Keratinocyte (primary cell): ENCODE results near the gene PLEKHF1. TPM values are rescaled to one million over a fixed set of nuclear protein-coding genes. Genes with fewer than 3 reads are reported as not detected.

Experiments
- DNase-seq: peaks from one replicate; pipeline ENCODE4 v3.0.0-alpha.2; 2011; ENCODE audit warnings: low read depth, missing footprints, low spot score
- FAIRE-seq: peaks from 2 replicates; lab custom pipeline; 2011; peaks lifted over from hg19 to GRCh38; lab: Jason Lieb, UNC
- H2AFZ ChIP-seq: 2 replicates; pipeline ENCODE4 v1.6.0; 2012; ENCODE audit warnings: low read length, control low read depth, inconsistent platforms; ENCODE audit not compliant: control insufficient read depth
- H3K27ac ChIP-seq: 2 replicates; pipeline ENCODE4 v1.5.1; 2011; ENCODE audit warnings: low read length; ENCODE audit not compliant: control insufficient read depth, insufficient read depth
- H3K27me3 ChIP-seq: 3 replicates; pipeline ENCODE4 v1.6.0; 2011; ENCODE audit warnings: low read length; ENCODE audit not compliant: control insufficient read depth, insufficient read depth; ENCODE audit errors: extremely low read depth
- H3K36me3 ChIP-seq, 2 experiments: 2 replicates in 1 of 2; 3 replicates in 1 of 2; pipeline ENCODE4 v1.5.1; 2011; ENCODE audit warnings: low read length in 2 of 2, mild to moderate bottlenecking in 1 of 2; ENCODE audit not compliant: control insufficient read depth in 2 of 2, insufficient read depth in 2 of 2; ENCODE audit errors: extremely low read depth in 1 of 2
- H3K4me1 ChIP-seq: 3 replicates; pipeline ENCODE4 v1.5.1; 2011; ENCODE audit warnings: low read length; ENCODE audit not compliant: control insufficient read depth, insufficient read depth; ENCODE audit errors: extremely low read depth
- H3K4me2 ChIP-seq: 3 replicates; pipeline ENCODE4 v1.6.0; 2011; ENCODE audit warnings: low read depth, low read length; ENCODE audit not compliant: control insufficient read depth, insufficient read depth; ENCODE audit errors: extremely low read depth
- H3K4me3 ChIP-seq, 3 experiments: fragments of 200-600 bp in 1 of 3; sonication (generic) in 1 of 3; 2 replicates in 2 of 3; 3 replicates in 1 of 3; pipeline ENCODE4 v1.5.1; 2011 to 2016; ENCODE audit warnings: low read length in 3 of 3, mild to moderate bottlenecking in 3 of 3, control low read depth in 2 of 3, inconsistent platforms in 1 of 3, low read depth in 1 of 3, mixed read lengths in 1 of 3, mixed run types in 1 of 3, moderate library complexity in 1 of 3; ENCODE audit not compliant: control insufficient read depth in 2 of 3, insufficient read depth in 2 of 3; ENCODE audit errors: extremely low read depth in 1 of 3
- H3K79me2 ChIP-seq: 2 replicates; pipeline ENCODE4 v1.6.0; 2012; ENCODE audit warnings: low read length; ENCODE audit not compliant: control insufficient read depth, insufficient read depth
- H3K9ac ChIP-seq: 3 replicates; pipeline ENCODE4 v1.6.0; 2011; ENCODE audit warnings: low read length; ENCODE audit not compliant: control insufficient read depth, insufficient read depth; ENCODE audit errors: extremely low read depth
- H3K9me1 ChIP-seq: 3 replicates; pipeline ENCODE4 v1.6.0; 2011; ENCODE audit warnings: low read length; ENCODE audit not compliant: control insufficient read depth, insufficient read depth; ENCODE audit errors: extremely low read depth
- H3K9me3 ChIP-seq: 2 replicates; pipeline ENCODE4 v1.5.1; 2012; ENCODE audit warnings: low read depth, low read length; ENCODE audit not compliant: control insufficient read depth
- H4K20me1 ChIP-seq: 3 replicates; pipeline ENCODE4 v1.6.0; 2011; ENCODE audit warnings: low read length; ENCODE audit not compliant: control insufficient read depth, insufficient read depth; ENCODE audit errors: extremely low read depth
- CTCF ChIP-seq, 3 experiments: IDR thresholded peaks in 1 of 3; conservative IDR thresholded peaks in 1 of 3; optimal IDR thresholded peaks in 1 of 3; 2 replicates in 2 of 3; 3 replicates in 1 of 3; pipeline versions ENCODE3 to v1.5.1; 2011; ENCODE audit warnings: low read length in 3 of 3, mild to moderate bottlenecking in 3 of 3, moderate library complexity in 2 of 3, control low read depth in 1 of 3, inconsistent platforms in 1 of 3; ENCODE audit not compliant: insufficient read depth in 2 of 3; ENCODE audit errors: extremely low read depth in 1 of 3
- EZH2 ChIP-seq: IDR thresholded peaks from one replicate; pipeline ENCODE4 v1.6.1; 2012; ENCODE audit warnings: inconsistent platforms, mild to moderate bottlenecking, low read length, moderate library complexity
- dilution Hi-C: fragments of 300-500 bp; cut with MboI; formaldehyde crosslinking; loops from one replicate; pipeline ENCODE4 v1.7.0; 2020; ENCODE audit warnings: low sequenced_read_pairs; ENCODE audit not compliant: extremely low pct_ligation_motif_present
- polyA plus RNA-seq, 5 experiments: library from polyadenylated mRNA; depleted of rRNA in 3 of 5; stranded (reverse) in 3 of 5; stranded (forward) in 1 of 5; unstranded in 1 of 5; fragments of >200 nt; gene quantifications; 1 replicate in 1 of 5; 2 replicates in 3 of 5; 3 replicates in 1 of 5; pipeline versions ENCODE4 v1.2.1 to v1.2.3, GENCODE V29; 2011 to 2012; ENCODE audit warnings: missing spikeins in 2 of 5, low read depth in 1 of 5, low replicate concordance in 1 of 5

Gene PLEKHF1
- polyA plus RNA-seq, 1 donor (not counting 4 experiments of a cell fraction or from before 2014, with no cell fraction given), result 9.4 TPM

- no peaks in the 10 kb centered on the region for H3K4me1 ChIP-seq
- DNase-seq (no peak), FAIRE-seq (no peak)
- dilution Hi-C loops, result no loop called here
- H2AFZ ChIP-seq, result no peak overlapping the region
- no peaks in the 10 kb centered on the region for H3K79me2 ChIP-seq
- H3K9me3 ChIP-seq, result no peaks in the 10 kb centered on the region
- no peaks in the 10 kb centered on the region for H4K20me1 ChIP-seq
- no peaks in the 10 kb centered on the region for H3K27me3 ChIP-seq
- H3K27ac ChIP-seq, result no peak overlapping the region
- no peaks in the 10 kb centered on the region for H3K9me1 ChIP-seq
- H3K4me3 ChIP-seq, result no peak overlapping the region
- no peak overlapping the region for H3K9ac ChIP-seq
- TF ChIP-seq EZH2, result no peak
- no peak for TF ChIP-seq CTCF (optimal IDR thresholded peaks at IDR 0.05 in 1 of 3, IDR thresholded peaks at IDR 0.05 in 1 of 3, conservative IDR thresholded peaks at IDR 0.05 in 1 of 3; ENCODE audit: extremely low read depth in 1 of 3, insufficient read depth in 2 of 3, low read length in 3 of 3)
- no peak overlapping the region for H3K4me2 ChIP-seq
- no peaks in the 10 kb centered on the region for H3K36me3 ChIP-seq
Measured at GRCh38 chr19:29696565-29696846, 31.2 kb downstream of the PLEKHF1 start.

GRCh38 chr19:29697523-29698261, 32.4 kb downstream of the PLEKHF1 start:
- H3K4me3 ChIP-seq, result no peak overlapping the region
- H3K9me3 ChIP-seq, result no peaks in the 10 kb centered on the region
- H3K4me1 ChIP-seq, result no peaks in the 10 kb centered on the region
- no peaks in the 10 kb centered on the region for H3K27me3 ChIP-seq
- no peak for TF ChIP-seq EZH2
- no peak for TF ChIP-seq CTCF (optimal IDR thresholded peaks at IDR 0.05 in 1 of 3, IDR thresholded peaks at IDR 0.05 in 1 of 3, conservative IDR thresholded peaks at IDR 0.05 in 1 of 3; ENCODE audit: extremely low read depth in 1 of 3, insufficient read depth in 2 of 3, low read length in 3 of 3)
- H3K36me3 ChIP-seq, result peaks cover 0 to 4% of the 10 kb centered on the region in 2 experiments
- FAIRE-seq (no peak), DNase-seq (no peak)
- H4K20me1 ChIP-seq, result no peaks in the 10 kb centered on the region
- no peak overlapping the region for H3K9ac ChIP-seq
- H3K4me2 ChIP-seq, result no peak overlapping the region
- H3K79me2 ChIP-seq, result no peaks in the 10 kb centered on the region
- dilution Hi-C loops, result no loop called here
- H3K9me1 ChIP-seq, result no peaks in the 10 kb centered on the region
- no peak overlapping the region for H3K27ac ChIP-seq
- no peak overlapping the region for H2AFZ ChIP-seq
